ENCODE data around the gene KRTAP5-3.

KRTAP5-3 gene

DNA sequence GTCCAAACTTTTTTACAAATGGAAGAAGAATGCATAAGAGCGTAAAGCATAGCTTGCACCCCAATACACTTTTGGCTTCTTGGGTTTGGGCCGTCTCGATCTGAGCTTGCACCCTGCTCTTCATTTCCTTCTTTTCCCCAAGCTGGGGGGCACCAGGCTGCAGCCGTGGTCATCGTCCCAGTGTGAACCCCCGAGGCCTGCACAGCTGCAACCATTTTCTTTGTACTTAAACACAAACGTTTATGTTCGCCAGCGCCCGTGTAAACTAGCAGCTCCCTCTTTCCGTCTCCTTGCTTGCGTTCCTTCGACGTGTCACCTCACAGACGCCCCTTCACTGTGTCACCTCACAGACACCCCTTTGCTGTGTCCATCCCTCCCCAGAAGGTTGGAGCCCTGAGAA lies 31.4 kb upstream of the KRTAP5-3 start:
- H3K27ac ChIP-seq (ENCODE audit: poor library complexity, severe bottlenecking) = no peak overlapping the region
- no peaks in the 10 kb centered on the region for H3K27me3 ChIP-seq (ENCODE audit: insufficient read depth, poor library complexity, severe bottlenecking)
- DNase-seq (ENCODE audit: low spot score) (no peak), ATAC-seq (ENCODE audit: low read depth) (no peak)
- TF ChIP-seq, protein P1, sequence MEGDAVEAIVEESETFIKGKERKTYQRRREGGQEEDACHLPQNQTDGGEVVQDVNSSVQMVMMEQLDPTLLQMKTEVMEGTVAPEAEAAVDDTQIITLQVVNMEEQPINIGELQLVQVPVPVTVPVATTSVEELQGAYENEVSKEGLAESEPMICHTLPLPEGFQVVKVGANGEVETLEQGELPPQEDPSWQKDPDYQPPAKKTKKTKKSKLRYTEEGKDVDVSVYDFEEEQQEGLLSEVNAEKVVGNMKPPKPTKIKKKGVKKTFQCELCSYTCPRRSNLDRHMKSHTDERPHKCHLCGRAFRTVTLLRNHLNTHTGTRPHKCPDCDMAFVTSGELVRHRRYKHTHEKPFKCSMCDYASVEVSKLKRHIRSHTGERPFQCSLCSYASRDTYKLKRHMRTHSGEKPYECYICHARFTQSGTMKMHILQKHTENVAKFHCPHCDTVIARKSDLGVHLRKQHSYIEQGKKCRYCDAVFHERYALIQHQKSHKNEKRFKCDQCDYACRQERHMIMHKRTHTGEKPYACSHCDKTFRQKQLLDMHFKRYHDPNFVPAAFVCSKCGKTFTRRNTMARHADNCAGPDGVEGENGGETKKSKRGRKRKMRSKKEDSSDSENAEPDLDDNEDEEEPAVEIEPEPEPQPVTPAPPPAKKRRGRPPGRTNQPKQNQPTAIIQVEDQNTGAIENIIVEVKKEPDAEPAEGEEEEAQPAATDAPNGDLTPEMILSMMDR (IDR thresholded peaks at IDR 0.05; ENCODE audit: poor library complexity, severe bottlenecking) = no peak
- H3K4me3 ChIP-seq (ENCODE audit: severe bottlenecking) = no peak overlapping the region
- no peaks in the 10 kb centered on the region for H3K9me3 ChIP-seq (ENCODE audit: severe bottlenecking)
- peaks cover 4% of the 10 kb centered on the region for H3K4me1 ChIP-seq (ENCODE audit: insufficient read depth, poor library complexity, severe bottlenecking)
- no peaks in the 10 kb centered on the region for H3K36me3 ChIP-seq (ENCODE audit: low read depth)

DNA sequence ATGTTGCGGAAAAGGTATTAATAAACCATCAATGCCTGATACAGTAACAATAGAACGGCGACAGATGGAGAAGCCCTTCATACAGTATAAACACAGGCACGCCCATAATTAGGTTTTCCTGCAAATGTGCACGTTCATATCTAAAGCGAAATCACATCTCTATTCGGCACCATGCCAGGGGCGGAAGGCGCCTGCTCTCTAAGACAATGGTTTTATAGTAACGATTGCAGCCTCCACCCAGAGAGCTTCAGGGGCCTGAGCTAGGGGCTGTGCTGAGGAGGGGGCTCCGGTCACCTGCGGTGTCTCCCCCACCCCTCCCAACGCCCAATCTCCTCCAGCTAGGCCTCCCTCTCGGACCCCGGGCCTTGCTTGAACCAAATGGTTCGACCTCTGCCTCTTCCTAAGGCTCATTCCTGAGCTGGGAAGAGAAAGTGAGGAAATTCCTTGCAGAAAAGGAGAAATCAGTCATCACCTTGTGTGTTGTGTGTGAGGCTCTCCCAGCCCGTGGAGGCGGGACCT lies 30.9 kb upstream of the KRTAP5-3 start:
- ATAC-seq (ENCODE audit: low read depth) (no peak), DNase-seq (ENCODE audit: low spot score) (no peak)
- Histone ChIP-seq H3K27ac (ENCODE audit: poor library complexity, severe bottlenecking) (no peak overlapping the region), H3K9me3 (ENCODE audit: severe bottlenecking) (no peaks in the 10 kb centered on the region), H3K36me3 (ENCODE audit: low read depth) (no peaks in the 10 kb centered on the region), H3K27me3 (ENCODE audit: insufficient read depth, poor library complexity, severe bottlenecking) (no peaks in the 10 kb centered on the region), H3K4me1 (ENCODE audit: insufficient read depth, poor library complexity, severe bottlenecking) (peaks cover 4% of the 10 kb centered on the region), H3K4me3 (ENCODE audit: severe bottlenecking) (no peak overlapping the region)
- TF ChIP-seq, protein P1 (IDR thresholded peaks at IDR 0.05; ENCODE audit: poor library complexity, severe bottlenecking) = no peak

DNA sequence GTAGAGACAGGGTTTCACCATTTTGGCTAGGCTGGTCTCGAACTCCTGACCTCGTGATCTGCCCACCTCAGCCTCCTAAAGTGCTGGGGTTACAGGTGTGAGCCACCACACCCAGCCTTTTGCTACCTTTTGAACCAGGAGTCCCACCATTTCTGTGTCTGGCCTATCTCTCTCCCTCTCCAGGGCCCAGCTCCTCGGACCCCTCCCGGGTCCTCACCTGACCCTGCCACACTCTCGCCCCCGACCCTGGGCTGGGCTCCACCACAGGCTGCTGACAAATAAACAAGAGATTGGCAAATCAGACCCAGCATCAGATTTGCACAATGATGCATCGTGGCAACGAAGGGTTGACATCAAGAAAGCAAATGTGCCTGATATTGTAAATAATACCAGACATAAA lies 30.1 kb upstream of the KRTAP5-3 start:
- no peak overlapping the region for H3K4me3 ChIP-seq (ENCODE audit: severe bottlenecking)
- H3K27me3 ChIP-seq (ENCODE audit: insufficient read depth, poor library complexity, severe bottlenecking) = no peaks in the 10 kb centered on the region
- H3K4me1 ChIP-seq (ENCODE audit: insufficient read depth, poor library complexity, severe bottlenecking) = peaks cover 4% of the 10 kb centered on the region
- TF ChIP-seq, protein P1 (IDR thresholded peaks at IDR 0.05; ENCODE audit: poor library complexity, severe bottlenecking) = no peak
- DNase-seq (ENCODE audit: low spot score) (no peak), ATAC-seq (ENCODE audit: low read depth) (no peak)
- no peaks in the 10 kb centered on the region for H3K36me3 ChIP-seq (ENCODE audit: low read depth)
- no peak overlapping the region for H3K27ac ChIP-seq (ENCODE audit: poor library complexity, severe bottlenecking)
- no peaks in the 10 kb centered on the region for H3K9me3 ChIP-seq (ENCODE audit: severe bottlenecking)

DNA sequence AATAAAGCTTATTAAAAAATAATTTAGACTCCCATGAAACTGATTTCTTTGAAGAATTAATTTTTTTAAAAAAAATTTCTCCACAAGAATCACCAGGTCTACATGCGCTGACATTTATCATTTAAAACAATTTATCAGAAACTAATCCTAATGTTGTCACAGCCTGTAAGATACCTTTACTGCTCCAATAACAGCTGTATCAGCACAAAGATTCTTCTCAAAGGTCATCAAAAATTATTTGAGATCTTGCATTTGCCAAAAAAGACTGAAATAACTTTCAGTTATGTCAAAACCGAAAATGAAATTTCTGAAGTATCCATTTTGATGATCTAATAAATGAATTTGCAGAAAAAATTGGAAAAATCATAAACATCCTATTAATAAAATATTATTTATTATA lies 29.4 kb upstream of the KRTAP5-3 start:
- TF ChIP-seq, protein P1 (IDR thresholded peaks at IDR 0.05; ENCODE audit: poor library complexity, severe bottlenecking) = no peak
- H3K27me3 ChIP-seq (ENCODE audit: insufficient read depth, poor library complexity, severe bottlenecking) = no peaks in the 10 kb centered on the region
- no peak overlapping the region for H3K27ac ChIP-seq (ENCODE audit: poor library complexity, severe bottlenecking)

DNA sequence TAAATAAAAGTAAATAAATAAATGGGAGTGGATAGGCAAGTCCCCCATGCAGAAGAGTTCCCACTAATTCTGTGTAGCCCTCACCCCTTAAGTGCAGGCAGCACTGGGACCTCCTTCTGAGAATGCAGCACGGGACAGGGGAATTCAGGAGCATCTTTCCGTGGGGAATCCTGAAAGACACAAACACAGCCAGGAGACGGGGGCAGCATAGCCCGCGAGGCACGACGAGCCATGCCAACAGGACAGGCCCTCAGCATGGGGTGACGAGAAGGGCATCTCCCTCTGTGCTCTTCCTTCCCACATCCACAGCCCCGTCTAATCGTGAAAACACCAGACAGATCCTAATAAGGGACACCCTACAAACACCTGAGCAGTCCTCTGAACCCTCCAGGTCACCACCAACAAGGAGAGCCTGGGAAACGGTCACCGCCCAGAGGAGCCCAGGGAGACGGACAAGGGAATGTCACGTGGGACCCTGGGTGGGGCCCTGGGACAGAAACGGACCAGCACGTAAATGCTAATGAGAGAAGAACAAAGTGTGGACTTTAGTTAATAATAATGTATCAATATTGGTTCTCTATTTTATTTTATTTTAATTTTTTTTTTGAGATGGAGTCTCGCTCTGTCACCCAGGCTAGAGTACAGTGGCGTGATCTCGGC lies 28.2 kb upstream of the KRTAP5-3 start:
- DNase-seq (ENCODE audit: low spot score) = no peak
- Histone ChIP-seq H3K27me3 (ENCODE audit: insufficient read depth, poor library complexity, severe bottlenecking) (no peaks in the 10 kb centered on the region), H3K36me3 (ENCODE audit: low read depth) (no peaks in the 10 kb centered on the region), H3K9me3 (ENCODE audit: severe bottlenecking) (no peaks in the 10 kb centered on the region), H3K4me3 (ENCODE audit: severe bottlenecking) (no peak overlapping the region), H3K27ac (ENCODE audit: poor library complexity, severe bottlenecking) (no peak overlapping the region), H3K4me1 (ENCODE audit: insufficient read depth, poor library complexity, severe bottlenecking) (peaks cover 4% of the 10 kb centered on the region)
- TF ChIP-seq, protein P1 (IDR thresholded peaks at IDR 0.05; ENCODE audit: poor library complexity, severe bottlenecking) = no peak
- ATAC-seq (ENCODE audit: low read depth) = no peak

More for the DNA sequence above, 29.4 kb upstream of the KRTAP5-3 start:
- H3K9me3 ChIP-seq (ENCODE audit: severe bottlenecking) = no peaks in the 10 kb centered on the region
- no peak for DNase-seq (ENCODE audit: low spot score)
- H3K4me1 ChIP-seq (ENCODE audit: insufficient read depth, poor library complexity, severe bottlenecking) = peaks cover 4% of the 10 kb centered on the region
- no peak for ATAC-seq (ENCODE audit: low read depth)
- H3K4me3 ChIP-seq (ENCODE audit: severe bottlenecking) = no peak overlapping the region
- no peaks in the 10 kb centered on the region for H3K36me3 ChIP-seq (ENCODE audit: low read depth)
